GM10266 (cell line): Measurements from ENCODE around the gene GNG10.

Source experiments
- DNase-seq: peaks from one replicate; pipeline ENCODE4 v3.0.0; 2012; ENCODE audit errors: extremely low spot score
- TF ChIP-seq, protein P1 (sequence below): IDR thresholded peaks from 2 replicates; pipeline ENCODE4 v1.5.1; 2012; ENCODE audit warnings: mild to moderate bottlenecking, low read depth; ENCODE audit not compliant: control insufficient read depth, insufficient read depth; ENCODE audit errors: missing control alignments

The GNG10 gene

DNA sequence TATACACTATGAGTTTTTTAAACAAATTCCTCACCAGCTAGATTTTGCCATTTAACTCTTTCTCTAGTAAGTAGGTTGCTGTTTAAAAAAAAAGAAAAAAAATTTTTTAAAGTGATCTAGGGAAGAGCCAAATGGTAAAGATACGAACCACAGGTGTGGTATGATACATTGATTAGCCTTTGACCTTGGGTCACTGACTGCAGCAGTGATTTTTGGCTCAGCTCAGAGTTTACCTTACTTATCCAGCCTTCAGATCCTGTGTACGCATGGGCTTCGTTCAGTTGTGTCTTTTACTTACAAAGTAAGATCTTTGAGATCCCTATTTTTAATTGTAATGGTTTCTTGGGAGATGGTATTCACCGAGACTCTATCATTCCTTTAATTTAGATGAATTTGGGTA is 12.4 kb upstream of the GNG10 start:
- no peak for DNase-seq
- TF ChIP-seq, protein P1, sequence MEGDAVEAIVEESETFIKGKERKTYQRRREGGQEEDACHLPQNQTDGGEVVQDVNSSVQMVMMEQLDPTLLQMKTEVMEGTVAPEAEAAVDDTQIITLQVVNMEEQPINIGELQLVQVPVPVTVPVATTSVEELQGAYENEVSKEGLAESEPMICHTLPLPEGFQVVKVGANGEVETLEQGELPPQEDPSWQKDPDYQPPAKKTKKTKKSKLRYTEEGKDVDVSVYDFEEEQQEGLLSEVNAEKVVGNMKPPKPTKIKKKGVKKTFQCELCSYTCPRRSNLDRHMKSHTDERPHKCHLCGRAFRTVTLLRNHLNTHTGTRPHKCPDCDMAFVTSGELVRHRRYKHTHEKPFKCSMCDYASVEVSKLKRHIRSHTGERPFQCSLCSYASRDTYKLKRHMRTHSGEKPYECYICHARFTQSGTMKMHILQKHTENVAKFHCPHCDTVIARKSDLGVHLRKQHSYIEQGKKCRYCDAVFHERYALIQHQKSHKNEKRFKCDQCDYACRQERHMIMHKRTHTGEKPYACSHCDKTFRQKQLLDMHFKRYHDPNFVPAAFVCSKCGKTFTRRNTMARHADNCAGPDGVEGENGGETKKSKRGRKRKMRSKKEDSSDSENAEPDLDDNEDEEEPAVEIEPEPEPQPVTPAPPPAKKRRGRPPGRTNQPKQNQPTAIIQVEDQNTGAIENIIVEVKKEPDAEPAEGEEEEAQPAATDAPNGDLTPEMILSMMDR: no peak

DNA sequence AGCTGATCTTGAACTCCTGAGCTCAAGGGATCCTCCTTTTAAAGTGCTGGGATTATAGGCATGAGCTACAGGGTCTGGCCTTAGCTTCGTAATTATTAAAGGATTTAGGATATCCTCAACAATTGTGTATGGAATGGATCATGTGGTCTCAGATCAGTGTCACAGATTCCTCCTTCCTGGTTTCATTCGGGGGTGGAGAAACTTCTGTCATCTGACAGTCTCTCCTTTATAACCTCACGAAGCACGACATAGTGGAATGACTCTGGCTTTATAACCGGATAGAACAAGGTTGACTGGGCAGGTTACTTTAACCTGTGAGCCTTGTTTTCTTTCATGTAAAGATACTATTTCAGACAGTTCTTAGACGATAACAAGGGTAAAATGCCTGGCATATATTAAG is 4.4 kb upstream of the GNG10 start:
- TF ChIP-seq, protein P1: no peak
- no peak for DNase-seq

DNA sequence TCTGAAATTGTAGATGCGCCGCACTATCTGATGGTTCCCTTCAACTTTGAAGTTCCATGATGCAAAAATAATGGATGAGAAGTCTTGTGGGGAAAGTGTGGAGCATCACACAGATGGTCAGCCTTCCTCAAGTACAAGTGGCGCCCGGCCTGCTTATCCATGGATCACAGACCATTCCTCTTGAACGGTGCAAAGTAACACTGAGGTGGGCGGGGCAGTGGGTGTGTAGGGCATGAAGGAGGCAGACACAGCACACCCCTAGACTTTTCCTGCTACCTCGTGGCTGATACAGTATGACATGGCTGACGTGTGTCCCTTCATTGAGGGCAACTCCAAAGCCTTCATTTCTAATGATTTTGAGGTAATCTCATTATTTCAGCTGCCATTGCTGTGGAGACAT is 2.5 kb upstream of the GNG10 start:
- TF ChIP-seq, protein P1: no peak

DNA sequence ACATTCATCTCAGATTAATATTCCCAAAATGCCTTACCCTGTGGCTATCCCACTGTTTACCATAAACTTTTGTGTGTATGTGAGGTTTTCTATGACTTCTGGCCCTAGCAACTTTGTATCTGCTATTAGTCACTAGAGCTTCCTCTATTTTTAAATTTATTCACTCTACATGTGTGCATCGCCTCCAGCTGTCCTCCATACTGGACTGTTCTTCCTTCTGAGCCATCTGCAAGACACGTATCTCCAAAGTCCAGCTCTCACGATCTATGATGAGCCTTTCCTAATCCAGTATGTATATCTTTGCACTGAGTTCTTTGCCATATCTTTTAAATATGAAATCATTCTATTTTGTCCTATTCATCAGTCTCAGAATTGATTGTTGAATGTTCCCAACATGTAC is 1.7 kb upstream of the GNG10 start:
- DNase-seq: no peak

More for the DNA sequence above, 2.5 kb upstream of the GNG10 start:
- DNase-seq: no peak

DNA sequence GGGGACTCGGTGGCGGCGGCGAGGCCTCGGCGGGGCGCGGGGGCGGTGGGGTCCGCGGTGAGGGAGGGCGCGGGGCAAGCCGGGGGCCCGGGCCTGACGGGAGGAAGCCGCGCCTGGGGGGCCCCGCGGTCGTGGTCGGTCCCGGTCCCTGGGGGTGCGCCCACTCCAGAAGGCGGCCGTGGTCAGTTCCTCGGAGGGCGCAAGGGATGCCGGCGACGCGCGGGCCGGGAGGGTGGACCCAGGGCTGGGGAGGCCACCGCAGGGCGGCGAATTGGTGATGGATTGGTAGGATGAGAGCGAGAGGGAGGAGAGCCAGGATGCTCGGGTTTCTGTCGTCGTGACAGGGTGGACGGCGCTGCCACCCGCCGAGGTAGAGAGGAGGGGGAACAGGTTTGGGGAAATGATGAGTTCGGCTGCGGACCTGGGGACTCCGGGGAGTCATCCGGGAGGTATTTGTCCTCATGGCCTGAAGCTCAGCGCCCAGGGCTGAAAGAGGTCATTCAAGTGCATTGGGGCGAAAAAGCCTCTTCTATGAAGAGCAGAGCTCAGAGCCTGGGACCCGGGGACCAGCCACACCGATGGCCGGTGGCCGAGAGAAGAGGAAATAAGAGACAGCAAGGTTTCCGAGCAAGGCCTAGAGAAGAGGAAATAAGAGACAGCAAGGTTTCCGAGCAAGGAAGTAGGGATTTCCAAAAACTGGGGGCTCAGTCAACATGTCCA is 557 bp downstream of the GNG10 start:
- TF ChIP-seq, protein P1: no peak
- DNase-seq: peak; percentile 68

More for the DNA sequence above, 1.7 kb upstream of the GNG10 start:
- TF ChIP-seq, protein P1: no peak

DNA sequence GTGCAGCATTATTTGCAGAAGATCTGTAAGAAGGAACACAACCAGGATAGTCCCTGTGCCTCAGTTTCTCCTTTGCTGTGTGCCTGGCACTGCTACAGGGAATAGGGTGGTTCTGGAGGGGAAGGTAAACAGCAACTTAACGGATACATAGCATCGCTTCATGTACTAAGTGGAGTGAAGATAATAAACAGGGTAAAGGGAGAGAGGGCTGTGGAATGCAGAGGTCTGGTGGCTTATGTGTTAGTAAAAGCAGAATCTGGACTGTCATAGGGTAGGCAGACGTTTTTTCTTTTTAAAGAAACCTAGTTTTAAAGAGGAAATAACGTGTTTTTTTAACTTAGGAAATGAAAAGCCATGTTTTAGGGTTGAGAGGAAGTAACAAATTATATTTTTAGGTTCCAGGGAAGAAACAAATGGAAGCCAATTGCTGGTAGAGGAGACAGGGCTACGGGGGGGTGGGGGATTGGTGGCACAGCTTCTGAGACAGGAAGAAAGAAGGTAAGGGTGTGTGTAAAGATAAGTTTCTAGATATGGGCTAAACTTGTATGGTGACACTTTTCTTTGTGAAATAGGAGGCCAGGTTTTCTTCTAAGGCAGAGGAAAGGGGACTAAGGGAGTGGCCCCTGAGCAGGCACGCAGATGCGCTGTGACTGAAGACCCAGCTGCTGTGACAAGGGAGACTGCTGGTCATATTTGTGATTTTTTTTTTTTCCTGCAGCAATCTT is 1.3 kb downstream of the GNG10 start:
- DNase-seq: no peak
- TF ChIP-seq, protein P1: no peak

DNA sequence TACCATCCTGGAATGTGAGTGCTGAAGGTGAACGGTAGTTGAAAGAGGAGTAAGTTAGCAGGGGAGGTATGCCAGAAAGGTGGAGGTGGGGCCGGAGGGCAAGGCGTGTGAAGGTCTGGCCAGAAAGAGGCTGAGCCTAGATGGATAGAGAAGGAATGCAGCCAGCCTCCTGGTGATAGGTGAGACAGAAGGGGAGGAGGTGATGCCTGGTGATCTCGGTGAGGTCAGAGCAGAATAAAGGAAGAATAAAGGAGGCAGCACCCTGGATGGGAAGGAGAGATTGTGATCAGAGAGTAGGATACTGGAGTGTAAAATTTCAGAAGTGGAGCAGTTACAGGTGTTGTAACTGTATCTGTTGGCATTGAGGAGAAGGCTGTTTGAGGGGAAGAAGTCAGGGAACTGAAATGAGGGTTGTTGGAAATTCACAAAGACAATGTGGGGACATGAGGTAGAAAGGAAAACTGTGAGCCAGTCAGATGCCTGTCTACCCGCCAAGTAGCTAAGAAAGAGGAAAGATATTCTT is 2.0 kb downstream of the GNG10 start:
- no peak for DNase-seq
- TF ChIP-seq, protein P1: no peak
